GM12878 (cell line): ENCODE results near the gene SEL1L3. TPM values are rescaled to one million over a fixed set of nuclear protein-coding genes. Genes with fewer than 3 reads are reported as not detected.

Experiments used
- ATAC-seq: fragments of 200-7000 bp; cut with Tn5 transposase; 3 replicates; pipeline ENCODE4 v1.9.1; 2020; ENCODE audit warnings: mild to moderate bottlenecking, moderate library complexity
- BruUV-seq: library from RNA; stranded (reverse); fragments of 400-500 nt; replicated peaks from 2 replicates; lab custom pipeline; 2021; lab: Mats Ljungman, UMichigan
- CTCF ChIA-PET: fragments of 300-600 bp; sonication (Branson Sonifier 250); formaldehyde crosslinking; extraction: SDS; loops from one replicate; lab custom pipeline; 2021; ENCODE audit warnings: inconsistent platforms; lab: Yijun Ruan, JAX
- POLR2A ChIA-PET: fragments of 350-600 bp; formaldehyde crosslinking; extraction: SDS; loops from one replicate; lab custom pipeline; 2021; ENCODE audit warnings: inconsistent platforms; lab: Charles Lee
- RAD21 ChIA-PET: fragments of 300-600 bp; sonication (Branson Sonifier 250); formaldehyde crosslinking; loops from one replicate; lab custom pipeline; 2023; ENCODE audit warnings: antibody characterized with exemption; ENCODE audit not compliant: unreplicated experiment; lab: Charles Lee
- SMC1A ChIA-PET: fragments of 300-600 bp; sonication (Branson Sonifier 250); formaldehyde crosslinking; loops from one replicate; lab custom pipeline; 2023; ENCODE audit not compliant: unreplicated experiment, uncharacterized antibody; lab: Charles Lee
- DNase-seq: peaks from one replicate; pipeline ENCODE4 v3.0.0-alpha.2; 2011; ENCODE audit warnings: low read depth, low spot score
- FAIRE-seq: peaks from 3 replicates; lab custom pipeline; 2011; peaks lifted over from hg19 to GRCh38; lab: Jason Lieb, UNC
- H2AFZ ChIP-seq: 2 replicates; pipeline ENCODE4 v1.6.0; 2011; ENCODE audit warnings: low read depth, low read length, control low read depth; ENCODE audit not compliant: control insufficient read depth
- H3K27ac ChIP-seq: 2 replicates; pipeline ENCODE4 v1.5.1; 2011; ENCODE audit warnings: control low read depth; ENCODE audit not compliant: control insufficient read depth, insufficient read depth
- H3K27me3 ChIP-seq, 2 experiments: replicated peaks in 1 of 2; 2 replicates each; pipeline versions ENCODE4 v1.6.0 to v1.6.1; 2011; ENCODE audit warnings: low read length in 1 of 2; ENCODE audit not compliant: control insufficient read depth in 2 of 2, insufficient read depth in 2 of 2
- H3K36me3 ChIP-seq, 2 experiments: 2 replicates each; pipeline ENCODE4 v1.5.1; 2011; ENCODE audit warnings: low read length in 1 of 2; ENCODE audit not compliant: control insufficient read depth in 2 of 2, insufficient read depth in 2 of 2
- H3K4me1 ChIP-seq: 2 replicates; pipeline ENCODE4 v1.6.1; 2011; ENCODE audit warnings: mild to moderate bottlenecking, low read length, moderate library complexity, mixed read lengths; ENCODE audit not compliant: control insufficient read depth, insufficient read depth
- H3K4me2 ChIP-seq: 2 replicates; pipeline ENCODE4 v1.6.0; 2011; ENCODE audit warnings: control low read depth; ENCODE audit not compliant: control insufficient read depth, insufficient read depth
- H3K4me3 ChIP-seq: fragments of 200-600 bp; sonication (generic); 2 replicates; pipeline ENCODE4 v1.5.1; 2016
- H3K79me2 ChIP-seq: 2 replicates; pipeline ENCODE4 v1.6.0; 2011; ENCODE audit warnings: low read length; ENCODE audit not compliant: control insufficient read depth, insufficient read depth
- H3K9ac ChIP-seq: 2 replicates; pipeline ENCODE4 v1.8.0; 2011; ENCODE audit warnings: low read length, control low read depth, mixed read lengths; ENCODE audit not compliant: control insufficient read depth, insufficient read depth
- H3K9me3 ChIP-seq: replicated peaks from 3 replicates; pipeline ENCODE4 v1.5.1; 2011; ENCODE audit warnings: mild to moderate bottlenecking, low read length; ENCODE audit not compliant: control insufficient read depth, insufficient read depth
- H4K20me1 ChIP-seq: 2 replicates; pipeline ENCODE4 v1.6.0; 2011; ENCODE audit not compliant: control insufficient read depth, insufficient read depth
- BCL11A ChIP-seq: IDR thresholded peaks from 2 replicates; pipeline ENCODE4 v1.6.1; 2011; ENCODE audit warnings: low read depth, low read length
- FOXK2 ChIP-seq: fragments of 450-650 bp; IDR thresholded peaks from 2 replicates; pipeline ENCODE4 v1.6.1; 2017; ENCODE audit warnings: mild to moderate bottlenecking, moderate library complexity
- RELA ChIP-seq: fragments of 450-650 bp; IDR thresholded peaks from 2 replicates; pipeline ENCODE4 v1.8.0; 2014; ENCODE audit warnings: borderline replicate concordance; ENCODE audit not compliant: partially characterized antibody
- TCF3 ChIP-seq: IDR thresholded peaks from 2 replicates; pipeline ENCODE4 v1.6.1; 2012; ENCODE audit warnings: low read depth, mild to moderate bottlenecking, low read length, borderline replicate concordance; ENCODE audit not compliant: insufficient read depth
- WGBS: methylation state at CpG from one replicate; pipeline ENCODE4 v1.1.6; 2016; ENCODE audit warnings: low lambda C conversion rate; ENCODE audit not compliant: insufficient replicate concordance, insufficient coverage; ENCODE audit errors: missing lambda C conversion rate; 5-methylcytosine and 5-hydroxymethylcytosine counted together
- in situ Hi-C: fragments of 300-500 bp; cut with MboI; formaldehyde crosslinking; loops from 9 replicates; pipeline ENCODE4 v1.14.3; 2018; ENCODE audit warnings: mixed read lengths
- intact Hi-C: fragments of 100-400 bp; cut with micrococcal nuclease; formaldehyde crosslinking; loops from one replicate; pipeline ENCODE4 v1.14.2; 2022; ENCODE audit not compliant: unreplicated experiment
- polyA plus RNA-seq, 11 experiments: library from polyadenylated mRNA; depleted of rRNA in 4 of 11; unstranded in 6 of 11; stranded (reverse) in 5 of 11; fragments of >200 nt; fragmentation: Nextera tagmentation in 4 of 11; fragmentation: Illumina TruSeq in 1 of 11; extraction: Ambion mirVana in 4 of 11; extraction: Trizol in 1 of 11; gene quantifications; 1 replicate in 1 of 11; 2 replicates in 10 of 11; pipeline versions ENCODE4 v1.2.1 to v1.2.3, GENCODE V29; 2011 to 2016; ENCODE audit warnings: inconsistent platforms in 2 of 11, missing spikeins in 2 of 11, low read depth in 1 of 11
- total RNA-seq, 4 experiments: library from RNA; depleted of rRNA in 3 of 4; stranded (reverse); fragments of >200 nt in 3 of 4; fragmentation: Illumina TruSeq in 1 of 4; extraction: Trizol in 1 of 4; gene quantifications; 2 replicates each; pipeline versions ENCODE4 v1.2.1 to v1.2.3, GENCODE V29; 2013 to 2021
- TF ChIP-seq, protein P1 (sequence below): fragments of 450-650 bp; IDR thresholded peaks from 2 replicates; pipeline ENCODE4 v1.6.1; 2017; ENCODE audit warnings: antibody characterized with exemption, mild to moderate bottlenecking, moderate library complexity
- TF ChIP-seq, protein P2 (sequence below): fragments of 450-650 bp; IDR thresholded peaks from 2 replicates; pipeline ENCODE4 v1.6.1; 2016; ENCODE audit warnings: mild to moderate bottlenecking
- TF ChIP-seq, protein P3 (sequence below): IDR thresholded peaks from 2 replicates; pipeline ENCODE4 v1.6.1; 2011; ENCODE audit warnings: borderline replicate concordance, low read depth, mild to moderate bottlenecking, moderate library complexity, mixed read lengths, low read length; ENCODE audit not compliant: insufficient read depth; ENCODE audit errors: extremely low read length
- TF ChIP-seq, protein P4 (sequence below): fragments of 450-650 bp; IDR thresholded peaks from 2 replicates; pipeline ENCODE4 v1.6.1; 2018; ENCODE audit warnings: borderline replicate concordance, mild to moderate bottlenecking; ENCODE audit not compliant: partially characterized antibody

Gene SEL1L3
- total and polyA plus RNA-seq, 10 of the 15 experiments (the other 5 are each of a cell fraction or from before 2014, with no cell fraction given): 20.4 to 82.2 (median 47.3) TPM

DNA sequence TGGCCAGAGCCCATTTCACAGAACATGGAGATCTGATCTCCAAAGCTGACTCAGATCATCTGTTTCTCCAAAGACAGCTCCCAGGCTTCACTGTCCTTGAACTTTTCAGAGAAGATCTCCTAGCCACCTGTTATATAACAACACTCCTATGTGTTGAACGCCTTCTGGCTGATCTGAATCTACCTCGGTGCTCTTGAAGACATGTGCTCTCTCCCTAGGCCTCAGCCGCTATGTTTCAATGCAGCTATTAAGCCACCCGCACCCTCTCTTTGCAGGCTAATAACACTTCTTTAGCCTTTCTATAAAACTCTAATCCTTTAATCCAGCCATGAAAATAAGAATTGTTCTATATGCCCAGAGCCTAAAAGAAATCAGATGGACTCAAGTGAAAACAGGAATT is 34.9 kb downstream of the SEL1L3 start:
- no peaks in the 10 kb centered on the region for H4K20me1 ChIP-seq
- TF ChIP-seq, protein P1, sequence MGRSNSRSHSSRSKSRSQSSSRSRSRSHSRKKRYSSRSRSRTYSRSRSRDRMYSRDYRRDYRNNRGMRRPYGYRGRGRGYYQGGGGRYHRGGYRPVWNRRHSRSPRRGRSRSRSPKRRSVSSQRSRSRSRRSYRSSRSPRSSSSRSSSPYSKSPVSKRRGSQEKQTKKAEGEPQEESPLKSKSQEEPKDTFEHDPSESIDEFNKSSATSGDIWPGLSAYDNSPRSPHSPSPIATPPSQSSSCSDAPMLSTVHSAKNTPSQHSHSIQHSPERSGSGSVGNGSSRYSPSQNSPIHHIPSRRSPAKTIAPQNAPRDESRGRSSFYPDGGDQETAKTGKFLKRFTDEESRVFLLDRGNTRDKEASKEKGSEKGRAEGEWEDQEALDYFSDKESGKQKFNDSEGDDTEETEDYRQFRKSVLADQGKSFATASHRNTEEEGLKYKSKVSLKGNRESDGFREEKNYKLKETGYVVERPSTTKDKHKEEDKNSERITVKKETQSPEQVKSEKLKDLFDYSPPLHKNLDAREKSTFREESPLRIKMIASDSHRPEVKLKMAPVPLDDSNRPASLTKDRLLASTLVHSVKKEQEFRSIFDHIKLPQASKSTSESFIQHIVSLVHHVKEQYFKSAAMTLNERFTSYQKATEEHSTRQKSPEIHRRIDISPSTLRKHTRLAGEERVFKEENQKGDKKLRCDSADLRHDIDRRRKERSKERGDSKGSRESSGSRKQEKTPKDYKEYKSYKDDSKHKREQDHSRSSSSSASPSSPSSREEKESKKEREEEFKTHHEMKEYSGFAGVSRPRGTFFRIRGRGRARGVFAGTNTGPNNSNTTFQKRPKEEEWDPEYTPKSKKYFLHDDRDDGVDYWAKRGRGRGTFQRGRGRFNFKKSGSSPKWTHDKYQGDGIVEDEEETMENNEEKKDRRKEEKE: no peak
- no peak for TF ChIP-seq RELA
- TF ChIP-seq, protein P2, sequence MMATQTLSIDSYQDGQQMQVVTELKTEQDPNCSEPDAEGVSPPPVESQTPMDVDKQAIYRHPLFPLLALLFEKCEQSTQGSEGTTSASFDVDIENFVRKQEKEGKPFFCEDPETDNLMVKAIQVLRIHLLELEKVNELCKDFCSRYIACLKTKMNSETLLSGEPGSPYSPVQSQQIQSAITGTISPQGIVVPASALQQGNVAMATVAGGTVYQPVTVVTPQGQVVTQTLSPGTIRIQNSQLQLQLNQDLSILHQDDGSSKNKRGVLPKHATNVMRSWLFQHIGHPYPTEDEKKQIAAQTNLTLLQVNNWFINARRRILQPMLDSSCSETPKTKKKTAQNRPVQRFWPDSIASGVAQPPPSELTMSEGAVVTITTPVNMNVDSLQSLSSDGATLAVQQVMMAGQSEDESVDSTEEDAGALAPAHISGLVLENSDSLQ: no peak
- TF ChIP-seq, protein P3, sequence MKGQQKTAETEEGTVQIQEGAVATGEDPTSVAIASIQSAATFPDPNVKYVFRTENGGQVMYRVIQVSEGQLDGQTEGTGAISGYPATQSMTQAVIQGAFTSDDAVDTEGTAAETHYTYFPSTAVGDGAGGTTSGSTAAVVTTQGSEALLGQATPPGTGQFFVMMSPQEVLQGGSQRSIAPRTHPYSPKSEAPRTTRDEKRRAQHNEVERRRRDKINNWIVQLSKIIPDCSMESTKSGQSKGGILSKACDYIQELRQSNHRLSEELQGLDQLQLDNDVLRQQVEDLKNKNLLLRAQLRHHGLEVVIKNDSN: no peak
- TF ChIP-seq, protein P4, sequence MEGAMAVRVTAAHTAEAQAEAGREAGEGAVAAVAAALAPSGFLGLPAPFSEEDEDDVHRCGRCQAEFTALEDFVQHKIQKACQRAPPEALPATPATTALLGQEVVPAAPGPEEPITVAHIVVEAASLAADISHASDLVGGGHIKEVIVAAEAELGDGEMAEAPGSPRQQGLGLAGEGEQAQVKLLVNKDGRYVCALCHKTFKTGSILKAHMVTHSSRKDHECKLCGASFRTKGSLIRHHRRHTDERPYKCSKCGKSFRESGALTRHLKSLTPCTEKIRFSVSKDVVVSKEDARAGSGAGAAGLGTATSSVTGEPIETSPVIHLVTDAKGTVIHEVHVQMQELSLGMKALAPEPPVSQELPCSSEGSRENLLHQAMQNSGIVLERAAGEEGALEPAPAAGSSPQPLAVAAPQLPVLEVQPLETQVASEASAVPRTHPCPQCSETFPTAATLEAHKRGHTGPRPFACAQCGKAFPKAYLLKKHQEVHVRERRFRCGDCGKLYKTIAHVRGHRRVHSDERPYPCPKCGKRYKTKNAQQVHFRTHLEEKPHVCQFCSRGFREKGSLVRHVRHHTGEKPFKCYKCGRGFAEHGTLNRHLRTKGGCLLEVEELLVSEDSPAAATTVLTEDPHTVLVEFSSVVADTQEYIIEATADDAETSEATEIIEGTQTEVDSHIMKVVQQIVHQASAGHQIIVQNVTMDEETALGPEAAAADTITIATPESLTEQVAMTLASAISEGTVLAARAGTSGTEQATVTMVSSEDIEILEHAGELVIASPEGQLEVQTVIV: no peak
- no peak for TF ChIP-seq FOXK2
- no peak for TF ChIP-seq BCL11A
- no peak for TF ChIP-seq TCF3
- H3K4me1 ChIP-seq: no peaks in the 10 kb centered on the region
- no peak overlapping the region for H2AFZ ChIP-seq
- in situ Hi-C loops (no loop called here), intact Hi-C loops (no loop called here)
- FAIRE-seq (no peak), DNase-seq (no peak), ATAC-seq (no peak)
- SMC1A ChIA-PET: interaction anchor here (0.6 to 1.2 kb wide), 2 partner anchors 8 to 111 kb away, joined by 3 to 4 read pairs; no protein-coding TSS in a partner anchor
- peaks cover 0 to 4% of the 10 kb centered on the region in 2 experiments; a peak in 1 of 4 replicates for H3K36me3 ChIP-seq
- CTCF ChIA-PET: interaction anchor here (0.6 to 1.4 kb wide), 3 partner anchors 14 to 173 kb away, joined by 3 to 4 read pairs (median 4); no protein-coding TSS in a partner anchor
- POLR2A ChIA-PET: no interaction called here
- no TSS peak for BruUV-seq
- no peak overlapping the region for H3K4me3 ChIP-seq
- H3K9ac ChIP-seq: no peak overlapping the region
- no peak overlapping the region for H3K27ac ChIP-seq
- RAD21 ChIA-PET: no interaction called here
- 80% methylated on average over 4 of the region's 4 CpGs for WGBS
- no peaks in the 10 kb centered on the region for H3K79me2 ChIP-seq
- H3K27me3 ChIP-seq: no peaks in the 10 kb centered on the region
- H3K4me2 ChIP-seq: no peak overlapping the region
- no peaks in the 10 kb centered on the region for H3K9me3 ChIP-seq
